MG63 (cell line): ENCODE data around the gene GPR155. TPM values are rescaled to one million over a fixed set of nuclear protein-coding genes. Genes with fewer than 3 reads are reported as not detected.
"Not testable (repeated sequence)": the region's sequence is repeated elsewhere in the genome, so short reads cannot be mapped to it uniquely, and the experiment has no call there.

Experiments
- DNase-seq: peaks from one replicate; pipeline ENCODE4 v3.0.0-alpha.2; 2020
- H3K27me3 ChIP-seq: fragments of 250-450 bp; sonication (Bioruptor Pico); 2 replicates; pipeline ENCODE4 v1.5.1; 2020; ENCODE audit warnings: mild to moderate bottlenecking, moderate library complexity
- H3K36me3 ChIP-seq: fragments of 250-450 bp; sonication (Bioruptor Pico); 2 replicates; pipeline ENCODE4 v1.5.1; 2020; ENCODE audit warnings: mild to moderate bottlenecking, moderate library complexity
- H3K4me3 ChIP-seq: fragments of 250-450 bp; sonication (Bioruptor Pico); 2 replicates; pipeline ENCODE4 v1.5.1; 2020; ENCODE audit warnings: mild to moderate bottlenecking, moderate library complexity
- H3K9me3 ChIP-seq: fragments of 250-450 bp; sonication (Bioruptor Pico); 2 replicates; pipeline ENCODE4 v1.5.1; 2020; ENCODE audit warnings: mild to moderate bottlenecking, moderate library complexity
- total RNA-seq: library from RNA; depleted of rRNA; stranded (reverse); fragments of >200 nt; shearing (Covaris generic); gene quantifications from 2 replicates; pipeline ENCODE4 v1.2.3, GENCODE V29; 2014; ENCODE audit warnings: low replicate concordance

GPR155 gene
- total RNA-seq, 1 experiment from 2014 or later: 23.3 TPM

- no peak for DNase-seq
- no peaks in the 10 kb centered on the region for H3K9me3 ChIP-seq
Measured at GRCh38 chr2:174495365-174496012, 8.7 kb upstream of the GPR155 start.

GRCh38 chr2:174493549-174494331 is 6.9 kb upstream of the GPR155 start:
- no peaks in the 10 kb centered on the region for H3K36me3 ChIP-seq
- no peaks in the 10 kb centered on the region for H3K27me3 ChIP-seq
- DNase-seq: no peak
- H3K9me3 ChIP-seq: no peaks in the 10 kb centered on the region
- H3K4me3 ChIP-seq: no peak overlapping the region

More at GRCh38 chr2:174495365-174496012, 8.7 kb upstream of the GPR155 start:
- Histone ChIP-seq H3K36me3 (no peaks in the 10 kb centered on the region), H3K27me3 (no peaks in the 10 kb centered on the region), H3K4me3 (no peak overlapping the region)

- no peak for DNase-seq
- H3K27me3 ChIP-seq: no peaks in the 10 kb centered on the region
- no peaks in the 10 kb centered on the region for H3K9me3 ChIP-seq
Measured at GRCh38 chr2:174492963-174493431, 6.2 kb upstream of the GPR155 start.

GRCh38 chr2:174491947-174492346 is 5.1 kb upstream of the GPR155 start:
- no peak for DNase-seq
- no peaks in the 10 kb centered on the region for H3K27me3 ChIP-seq

More at GRCh38 chr2:174492963-174493431, 6.2 kb upstream of the GPR155 start:
- no peak overlapping the region for H3K4me3 ChIP-seq
- H3K36me3 ChIP-seq: no peaks in the 10 kb centered on the region

GRCh38 chr2:174490051-174490450 is 3.2 kb upstream of the GPR155 start:
- no peaks in the 10 kb centered on the region for H3K9me3 ChIP-seq
- no peak for DNase-seq
- no peaks in the 10 kb centered on the region for H3K27me3 ChIP-seq
- no peaks in the 10 kb centered on the region for H3K36me3 ChIP-seq
- H3K4me3 ChIP-seq: no peak overlapping the region

More at GRCh38 chr2:174491947-174492346, 5.1 kb upstream of the GPR155 start:
- Histone ChIP-seq H3K4me3 (no peak overlapping the region), H3K36me3 (no peaks in the 10 kb centered on the region), H3K9me3 (no peaks in the 10 kb centered on the region)

GRCh38 chr2:174489520-174489919 is 2.7 kb upstream of the GPR155 start:
- not testable (repeated sequence) for H3K4me3 ChIP-seq, H3K36me3 ChIP-seq, DNase-seq, H3K9me3 ChIP-seq, H3K27me3 ChIP-seq

- Histone ChIP-seq H3K27me3 (no peaks in the 10 kb centered on the region), H3K4me3 (peak overlapping the region; percentile 87), H3K36me3 (no peaks in the 10 kb centered on the region), H3K9me3 (no peaks in the 10 kb centered on the region)
- no peak for DNase-seq
Measured at GRCh38 chr2:174487820-174488162, 962 bp upstream of the GPR155 start.

GRCh38 chr2:174487108-174487819 is 435 bp upstream of the GPR155 start:
- Histone ChIP-seq H3K36me3 (no peaks in the 10 kb centered on the region), H3K9me3 (no peaks in the 10 kb centered on the region), H3K27me3 (no peaks in the 10 kb centered on the region), H3K4me3 (peak overlapping the region; percentile 87)
- DNase-seq: peak; percentile 99

GRCh38 chr2:174485788-174486562 is 854 bp downstream of the GPR155 start:
- H3K27me3 ChIP-seq: no peaks in the 10 kb centered on the region
- peak overlapping the region; percentile 87 for H3K4me3 ChIP-seq
- H3K9me3 ChIP-seq: no peaks in the 10 kb centered on the region
- DNase-seq: peak; percentile 17
- H3K36me3 ChIP-seq: peaks cover 2% of the 10 kb centered on the region; the same call in 1 of the 2 replicates

GRCh38 chr2:174485045-174485444 is 1.8 kb downstream of the GPR155 start:
- H3K27me3 ChIP-seq, H3K9me3 ChIP-seq, DNase-seq, H3K36me3 ChIP-seq: not testable (repeated sequence)
- peak overlapping the region; percentile 87 for H3K4me3 ChIP-seq

- H3K9me3 ChIP-seq: no peaks in the 10 kb centered on the region
- H3K4me3 ChIP-seq: no peak overlapping the region
- H3K27me3 ChIP-seq: no peaks in the 10 kb centered on the region
- H3K36me3 ChIP-seq: peaks cover 2% of the 10 kb centered on the region; the same call in 1 of the 2 replicates
- DNase-seq: no peak
Measured at GRCh38 chr2:174484573-174484972, 2.3 kb downstream of the GPR155 start.

- Histone ChIP-seq H3K9me3 (no peaks in the 10 kb centered on the region), H3K36me3 (peaks cover 2% of the 10 kb centered on the region; the same call in 1 of the 2 replicates), H3K27me3 (no peaks in the 10 kb centered on the region), H3K4me3 (no peak overlapping the region)
- DNase-seq: no peak
Measured at GRCh38 chr2:174482854-174483253, 4.0 kb downstream of the GPR155 start.

- Histone ChIP-seq H3K36me3 (peaks cover 2% of the 10 kb centered on the region; the same call in 1 of the 2 replicates), H3K9me3 (no peaks in the 10 kb centered on the region), H3K4me3 (no peak overlapping the region), H3K27me3 (no peaks in the 10 kb centered on the region)
- no peak for DNase-seq
Measured at GRCh38 chr2:174477759-174478158, 9.1 kb downstream of the GPR155 start.

GRCh38 chr2:174473796-174474195 is 13.0 kb downstream of the GPR155 start:
- no peak overlapping the region for H3K4me3 ChIP-seq
- no peaks in the 10 kb centered on the region for H3K27me3 ChIP-seq
- no peaks in the 10 kb centered on the region for H3K9me3 ChIP-seq
- DNase-seq: no peak
- H3K36me3 ChIP-seq: no peaks in the 10 kb centered on the region

- Histone ChIP-seq H3K4me3 (no peak overlapping the region), H3K9me3 (no peaks in the 10 kb centered on the region), H3K36me3 (no peaks in the 10 kb centered on the region), H3K27me3 (no peaks in the 10 kb centered on the region)
- DNase-seq: peak; percentile 5
Measured at GRCh38 chr2:174465327-174465726, 21.5 kb downstream of the GPR155 start.

- Histone ChIP-seq H3K4me3 (no peak overlapping the region), H3K9me3 (no peaks in the 10 kb centered on the region), H3K36me3 (no peaks in the 10 kb centered on the region), H3K27me3 (no peaks in the 10 kb centered on the region)
- DNase-seq: no peak
Measured at GRCh38 chr2:174461221-174461620, 25.6 kb downstream of the GPR155 start.
